OCI-LY7 (cell line): ENCODE data around the gene PPP1R3E.

Experiments used
- CTCF ChIP-seq: fragments of 200-600 bp; sonication (generic); conservative IDR thresholded peaks from 2 replicates; pipeline ENCODE4 v1.5.1; 2014; ENCODE audit warnings: mild to moderate bottlenecking, antibody characterized with exemption, low read length, moderate library complexity, mixed read lengths
- EZH2phosphoT487 ChIP-seq: fragments of 200-600 bp; sonication (generic); IDR thresholded peaks from 2 replicates; pipeline ENCODE4 v1.6.1; 2018; ENCODE audit warnings: low read depth, borderline replicate concordance, mild to moderate bottlenecking, mixed run types, antibody characterized with exemption, low read length, moderate library complexity, mixed read lengths

GRCh38 chr14:23308721-23309445, 6.2 kb upstream of the PPP1R3E start:
- TF ChIP-seq CTCF = no peak
- no peak for TF ChIP-seq EZH2phosphoT487
